ENCODE data around the gene BMP5.
"Not testable (repeated sequence)": the region's sequence is repeated elsewhere in the genome, so short reads cannot be mapped to it uniquely, and the experiment has no call there.

Gene BMP5

GRCh38 chr6:55875400-55875799, at the start of gene BMP5:
TSS of gene BMP5 (minus strand) at chr6:55875590. CDS start at chr6:55874865, 725 bp downstream.
- no peaks in the 10 kb centered on the region for H3K9me3 Mint-ChIP-seq
- H3K4me3 Mint-ChIP-seq, result no peak within 1 kb of the TSS
- no peaks in the 10 kb centered on the region for H3K36me3 Mint-ChIP-seq (ENCODE audit: low read depth)

GRCh38 chr6:55922406-55922805, 47.0 kb upstream of the BMP5 start:
- H3K27me3 Mint-ChIP-seq, result no peaks in the 10 kb centered on the region
- no peak for DNase-seq
- no peak for ATAC-seq
- H3K9me3 Mint-ChIP-seq, result peaks cover 11% of the 10 kb centered on the region
- no peaks in the 10 kb centered on the region for H3K4me1 Mint-ChIP-seq
- H3K36me3 Mint-ChIP-seq (ENCODE audit: low read depth), result no peaks in the 10 kb centered on the region
- H3K27ac Mint-ChIP-seq, result no peak overlapping the region
- H3K4me3 Mint-ChIP-seq, result no peak overlapping the region

More at GRCh38 chr6:55875400-55875799, at the start of gene BMP5:
- ATAC-seq, result no peak
- no peak for DNase-seq
- no peaks in the 10 kb centered on the region for H3K27me3 Mint-ChIP-seq
- H3K4me1 Mint-ChIP-seq, result no peaks in the 10 kb centered on the region
- H3K27ac Mint-ChIP-seq, result no peak within 1 kb of the TSS

- ATAC-seq, result no peak
- Mint-ChIP-seq H3K4me1 (no peaks in the 10 kb centered on the region), H3K4me3 (no peak overlapping the region), H3K9me3 (peaks cover 11% of the 10 kb centered on the region), H3K36me3 (ENCODE audit: low read depth) (no peaks in the 10 kb centered on the region), H3K27ac (no peak overlapping the region), H3K27me3 (no peaks in the 10 kb centered on the region)
- DNase-seq, result no peak
Observed at GRCh38 chr6:55919716-55920308, 44.4 kb upstream of the BMP5 start.

GRCh38 chr6:55918639-55919038, 43.2 kb upstream of the BMP5 start:
- Mint-ChIP-seq H3K4me1 (no peaks in the 10 kb centered on the region), H3K36me3 (ENCODE audit: low read depth) (no peaks in the 10 kb centered on the region), H3K4me3 (no peak overlapping the region), H3K27me3 (no peaks in the 10 kb centered on the region), H3K27ac (no peak overlapping the region), H3K9me3 (peaks cover 11% of the 10 kb centered on the region)
- DNase-seq (no peak), ATAC-seq (no peak)

GRCh38 chr6:55917751-55918415, 42.5 kb upstream of the BMP5 start:
- no peak for DNase-seq
- Mint-ChIP-seq H3K27ac (no peak overlapping the region), H3K4me3 (no peak overlapping the region)

GRCh38 chr6:55916188-55916587, 40.8 kb upstream of the BMP5 start:
- H3K4me3 Mint-ChIP-seq, result no peak overlapping the region
- no peaks in the 10 kb centered on the region for H3K27me3 Mint-ChIP-seq
- no peak overlapping the region for H3K27ac Mint-ChIP-seq
- DNase-seq (no peak), ATAC-seq (no peak)
- H3K9me3 Mint-ChIP-seq, result peaks cover 7% of the 10 kb centered on the region
- no peaks in the 10 kb centered on the region for H3K36me3 Mint-ChIP-seq (ENCODE audit: low read depth)
- H3K4me1 Mint-ChIP-seq, result no peaks in the 10 kb centered on the region

More at GRCh38 chr6:55917751-55918415, 42.5 kb upstream of the BMP5 start:
- no peak for ATAC-seq
- Mint-ChIP-seq H3K27me3 (no peaks in the 10 kb centered on the region), H3K4me1 (no peaks in the 10 kb centered on the region), H3K9me3 (peaks cover 11% of the 10 kb centered on the region), H3K36me3 (ENCODE audit: low read depth) (no peaks in the 10 kb centered on the region)

GRCh38 chr6:55913228-55914195, 38.1 kb upstream of the BMP5 start:
- Mint-ChIP-seq H3K4me1 (no peaks in the 10 kb centered on the region), H3K4me3 (no peak overlapping the region), H3K27me3 (no peaks in the 10 kb centered on the region), H3K27ac (no peak overlapping the region), H3K9me3 (no peaks in the 10 kb centered on the region), H3K36me3 (ENCODE audit: low read depth) (no peaks in the 10 kb centered on the region)
- ATAC-seq, result no peak
- DNase-seq, result no peak

- not testable (repeated sequence) for H3K4me3 Mint-ChIP-seq, ATAC-seq
Observed at GRCh38 chr6:55910466-55910865, 35.1 kb upstream of the BMP5 start.

GRCh38 chr6:55909911-55910310, 34.5 kb upstream of the BMP5 start:
- H3K27ac Mint-ChIP-seq; H3K36me3 Mint-ChIP-seq (ENCODE audit: low read depth); H3K4me1 Mint-ChIP-seq; DNase-seq; ATAC-seq; H3K4me3 Mint-ChIP-seq; H3K9me3 Mint-ChIP-seq; H3K27me3 Mint-ChIP-seq: not testable (repeated sequence)

More at GRCh38 chr6:55910466-55910865, 35.1 kb upstream of the BMP5 start:
- not testable (repeated sequence) for H3K9me3 Mint-ChIP-seq; H3K4me1 Mint-ChIP-seq; H3K27ac Mint-ChIP-seq; H3K27me3 Mint-ChIP-seq; H3K36me3 Mint-ChIP-seq (ENCODE audit: low read depth); DNase-seq

- ATAC-seq (no peak), DNase-seq (no peak)
- Mint-ChIP-seq H3K27ac (no peak overlapping the region), H3K4me3 (no peak overlapping the region), H3K36me3 (ENCODE audit: low read depth) (no peaks in the 10 kb centered on the region), H3K4me1 (no peaks in the 10 kb centered on the region), H3K9me3 (peaks cover 3% of the 10 kb centered on the region), H3K27me3 (no peaks in the 10 kb centered on the region)
Observed at GRCh38 chr6:55902796-55903195, 27.4 kb upstream of the BMP5 start.

- Mint-ChIP-seq H3K27me3 (no peaks in the 10 kb centered on the region), H3K36me3 (ENCODE audit: low read depth) (no peaks in the 10 kb centered on the region), H3K9me3 (peaks cover 8% of the 10 kb centered on the region), H3K4me1 (no peaks in the 10 kb centered on the region), H3K4me3 (no peak overlapping the region), H3K27ac (no peak overlapping the region)
- DNase-seq, result no peak
- ATAC-seq, result no peak
Observed at GRCh38 chr6:55901765-55902270, 26.4 kb upstream of the BMP5 start.

GRCh38 chr6:55898342-55898741, 23.0 kb upstream of the BMP5 start:
- no peak for DNase-seq
- Mint-ChIP-seq H3K4me3 (no peak overlapping the region), H3K27me3 (no peaks in the 10 kb centered on the region)

GRCh38 chr6:55897346-55897745, 22.0 kb upstream of the BMP5 start:
- Mint-ChIP-seq H3K36me3 (ENCODE audit: low read depth) (no peaks in the 10 kb centered on the region), H3K27ac (no peak overlapping the region), H3K9me3 (peaks cover 9% of the 10 kb centered on the region), H3K4me3 (no peak overlapping the region), H3K27me3 (no peaks in the 10 kb centered on the region), H3K4me1 (no peaks in the 10 kb centered on the region)
- DNase-seq (no peak), ATAC-seq (no peak)

More at GRCh38 chr6:55898342-55898741, 23.0 kb upstream of the BMP5 start:
- peaks cover 9% of the 10 kb centered on the region for H3K9me3 Mint-ChIP-seq
- no peak for ATAC-seq
- H3K4me1 Mint-ChIP-seq, result no peaks in the 10 kb centered on the region
- no peak overlapping the region for H3K27ac Mint-ChIP-seq
- no peaks in the 10 kb centered on the region for H3K36me3 Mint-ChIP-seq (ENCODE audit: low read depth)

- H3K27me3 Mint-ChIP-seq, result no peaks in the 10 kb centered on the region
- H3K36me3 Mint-ChIP-seq (ENCODE audit: low read depth), result no peaks in the 10 kb centered on the region
- H3K4me1 Mint-ChIP-seq, result no peaks in the 10 kb centered on the region
- H3K27ac Mint-ChIP-seq, result no peak overlapping the region
- no peak overlapping the region for H3K4me3 Mint-ChIP-seq
- H3K9me3 Mint-ChIP-seq, result peaks cover 12% of the 10 kb centered on the region
- ATAC-seq (no peak), DNase-seq (no peak)
Observed at GRCh38 chr6:55895972-55896730, 20.8 kb upstream of the BMP5 start.

Data from activated naive CD8-positive, alpha-beta T cell treated with anti-CD3 and anti-CD28 coated beads, Interleukin-2, amount 50 U/mL, for 24 hours (primary cell).